ENCODE measurements around the gene PRKAR1B. TPM values are rescaled to one million over a fixed set of nuclear protein-coding genes. Genes with fewer than 3 reads are reported as not detected.

The PRKAR1B gene
- total and polyA plus RNA-seq, 4 donors, result 53.1 to 238 (median 162) TPM

DNA sequence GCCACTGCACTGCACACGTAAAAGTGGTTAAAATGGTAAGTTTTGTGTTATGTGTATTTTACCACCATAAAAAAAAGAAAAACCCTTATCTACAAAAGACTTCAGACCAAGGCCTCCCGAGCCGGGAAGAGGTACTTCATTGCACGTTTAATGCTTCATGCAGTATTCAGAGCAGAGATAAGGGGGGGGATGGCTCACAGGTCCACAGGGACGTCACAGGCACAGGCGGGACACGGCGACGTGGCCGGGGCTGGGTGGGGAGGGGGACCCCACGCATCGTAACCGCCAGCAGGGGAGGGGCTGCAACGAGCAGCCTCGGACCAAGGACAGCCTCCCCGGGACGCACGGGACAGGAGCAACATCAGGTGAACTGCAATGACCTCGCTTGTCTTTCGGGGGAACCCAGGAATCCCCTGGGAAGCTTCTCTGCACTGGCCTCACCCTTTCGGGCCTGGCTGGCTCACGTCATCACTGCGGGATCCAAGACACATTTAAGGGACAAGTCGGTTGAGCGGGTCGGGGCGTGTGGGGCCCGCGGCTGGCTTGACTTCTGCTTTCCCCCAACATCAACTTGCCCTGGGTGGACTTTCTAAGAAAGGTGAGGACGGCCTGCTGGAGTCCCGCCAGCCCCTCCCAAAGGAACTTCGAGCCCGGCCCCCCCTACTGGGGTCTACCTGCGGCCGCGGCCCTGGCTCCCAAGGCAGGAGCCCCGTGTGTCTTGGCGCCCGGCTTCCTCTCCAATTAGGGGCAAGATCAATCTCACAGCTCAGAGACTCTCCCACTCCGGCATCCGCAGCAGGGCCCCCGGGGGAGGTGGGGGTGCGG, 177.8 kb downstream of the PRKAR1B start:
- 89% methylated on average over 39 of the region's 43 CpGs for WGBS (ENCODE audit: insufficient coverage)
- no peak overlapping the region for H3K27ac ChIP-seq (ENCODE audit: low read depth, low read length)
- peaks cover 66% of the 10 kb centered on the region for H3K36me3 ChIP-seq (ENCODE audit: control insufficient read depth, insufficient read depth, low read length)
- no peaks in the 10 kb centered on the region for H3K9me3 ChIP-seq (ENCODE audit: control insufficient read depth, insufficient read depth, low read length)
- H3K27me3 ChIP-seq (ENCODE audit: control insufficient read depth, insufficient read depth, low read length), result no peaks in the 10 kb centered on the region
- H3K4me1 ChIP-seq (ENCODE audit: control insufficient read depth, insufficient read depth, low read length), result no peaks in the 10 kb centered on the region
- DNase-seq (ENCODE audit: low read depth in 4 of 6, low spot score in 6 of 6), result no peak
- H3K4me3 ChIP-seq (ENCODE audit: low read depth, low read length), result no peak overlapping the region

GRCh38 chr7:548401-548800, 178.7 kb downstream of the PRKAR1B start:
- H3K36me3 ChIP-seq (ENCODE audit: control insufficient read depth, insufficient read depth, low read length), result peaks cover 58% of the 10 kb centered on the region
- no peaks in the 10 kb centered on the region for H3K9me3 ChIP-seq (ENCODE audit: control insufficient read depth, insufficient read depth, low read length)
- no peaks in the 10 kb centered on the region for H3K4me1 ChIP-seq (ENCODE audit: control insufficient read depth, insufficient read depth, low read length)
- no peak for DNase-seq (ENCODE audit: low read depth in 4 of 6, low spot score in 6 of 6)
- no peak overlapping the region for H3K4me3 ChIP-seq (ENCODE audit: low read depth, low read length)
- no peak overlapping the region for H3K27ac ChIP-seq (ENCODE audit: low read depth, low read length)
- no peaks in the 10 kb centered on the region for H3K27me3 ChIP-seq (ENCODE audit: control insufficient read depth, insufficient read depth, low read length)
- 97% methylated on average over 11 of the region's 11 CpGs for WGBS (ENCODE audit: insufficient coverage)

DNA sequence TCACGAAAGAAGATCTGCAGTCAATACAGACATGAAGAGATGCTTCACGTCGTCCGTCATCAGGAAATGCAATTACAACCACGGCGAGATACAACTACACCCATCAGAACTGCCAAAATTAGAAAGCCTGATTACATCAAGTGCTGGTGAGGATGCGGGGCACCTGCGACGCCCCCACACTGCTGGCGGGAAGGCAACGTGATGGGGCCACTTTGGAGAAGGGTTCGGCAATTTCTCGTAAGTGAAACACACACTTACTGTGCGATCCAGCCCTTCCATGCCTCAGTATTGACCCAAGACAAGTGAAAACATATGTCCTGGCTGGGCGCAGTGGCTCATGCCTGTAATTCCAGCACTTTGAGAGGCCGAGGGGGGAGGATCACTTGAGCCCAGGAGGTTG, 181.6 kb downstream of the PRKAR1B start:
- Histone ChIP-seq H3K4me3 (ENCODE audit: low read depth, low read length) (no peak overlapping the region), H3K27ac (ENCODE audit: low read depth, low read length) (no peak overlapping the region), H3K9me3 (ENCODE audit: control insufficient read depth, insufficient read depth, low read length) (no peaks in the 10 kb centered on the region), H3K4me1 (ENCODE audit: control insufficient read depth, insufficient read depth, low read length) (peaks cover 3% of the 10 kb centered on the region), H3K27me3 (ENCODE audit: control insufficient read depth, insufficient read depth, low read length) (no peaks in the 10 kb centered on the region), H3K36me3 (ENCODE audit: control insufficient read depth, insufficient read depth, low read length) (peaks cover 40% of the 10 kb centered on the region)
- 95% methylated on average over 16 of the region's 16 CpGs for WGBS (ENCODE audit: insufficient coverage)
- no peak for DNase-seq (ENCODE audit: low read depth in 4 of 6, low spot score in 6 of 6)

- WGBS (ENCODE audit: insufficient coverage), result 82% methylated on average over 9 of the region's 18 CpGs
- Histone ChIP-seq H3K27ac (ENCODE audit: low read depth, low read length) (no peak overlapping the region), H3K36me3 (ENCODE audit: control insufficient read depth, insufficient read depth, low read length) (peaks cover 31% of the 10 kb centered on the region), H3K4me1 (ENCODE audit: control insufficient read depth, insufficient read depth, low read length) (peaks cover 3% of the 10 kb centered on the region), H3K27me3 (ENCODE audit: control insufficient read depth, insufficient read depth, low read length) (no peaks in the 10 kb centered on the region), H3K4me3 (ENCODE audit: low read depth, low read length) (no peak overlapping the region), H3K9me3 (ENCODE audit: control insufficient read depth, insufficient read depth, low read length) (no peaks in the 10 kb centered on the region)
- no peak for DNase-seq (ENCODE audit: low read depth in 4 of 6, low spot score in 6 of 6)
Measured at GRCh38 chr7:544338-545221, 182.5 kb downstream of the PRKAR1B start.

DNA sequence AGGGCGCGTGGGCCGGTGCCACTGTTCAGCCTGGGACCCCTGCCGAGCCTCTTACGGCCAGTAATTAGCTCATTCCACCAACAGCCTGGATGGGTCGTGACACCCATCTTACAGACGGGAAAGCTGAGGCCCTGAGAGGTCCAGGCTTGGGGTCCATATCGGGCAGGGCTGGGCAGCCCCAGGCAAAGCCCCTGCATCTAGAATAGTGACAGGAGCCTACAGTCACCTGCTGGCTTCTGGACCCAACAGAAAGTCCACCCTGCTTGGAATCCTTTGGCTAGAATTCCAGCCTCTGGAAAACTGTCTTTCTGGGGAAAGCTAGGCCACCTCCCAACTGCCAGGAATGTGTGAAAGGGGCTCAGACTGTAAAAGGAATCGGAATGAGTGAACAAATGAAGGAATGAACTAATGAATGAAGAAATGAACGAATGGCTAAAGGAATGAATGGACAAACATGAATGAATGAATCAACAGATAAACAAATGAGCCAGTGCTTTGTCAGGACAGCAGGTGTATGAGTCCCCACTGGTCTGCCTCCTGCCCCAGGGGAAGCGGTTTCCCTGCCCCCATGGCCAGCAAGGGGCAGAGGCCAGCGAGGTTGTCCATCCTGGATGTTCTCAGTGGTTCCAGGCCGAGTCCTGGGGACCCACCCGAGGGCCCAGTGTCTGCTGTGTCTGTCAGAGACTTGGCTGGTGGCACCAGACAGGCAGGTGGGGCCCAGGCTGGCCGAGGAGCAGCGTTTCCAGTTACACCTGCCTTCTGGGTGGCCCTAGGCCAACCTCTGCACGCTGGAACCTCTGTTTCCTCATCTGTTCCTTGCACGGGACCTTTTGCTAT, 183.4 kb downstream of the PRKAR1B start:
- no peak for DNase-seq (ENCODE audit: low read depth in 4 of 6, low spot score in 6 of 6)
- 80% methylated on average over 18 of the region's 18 CpGs for WGBS (ENCODE audit: insufficient coverage)
- Histone ChIP-seq H3K27me3 (ENCODE audit: control insufficient read depth, insufficient read depth, low read length) (no peaks in the 10 kb centered on the region), H3K9me3 (ENCODE audit: control insufficient read depth, insufficient read depth, low read length) (no peaks in the 10 kb centered on the region), H3K4me3 (ENCODE audit: low read depth, low read length) (no peak overlapping the region), H3K27ac (ENCODE audit: low read depth, low read length) (no peak overlapping the region), H3K4me1 (ENCODE audit: control insufficient read depth, insufficient read depth, low read length) (peaks cover 3% of the 10 kb centered on the region), H3K36me3 (ENCODE audit: control insufficient read depth, insufficient read depth, low read length) (peaks cover 25% of the 10 kb centered on the region)

GRCh38 chr7:542713-543500, 184.2 kb downstream of the PRKAR1B start:
- H3K9me3 ChIP-seq (ENCODE audit: control insufficient read depth, insufficient read depth, low read length), result no peaks in the 10 kb centered on the region
- no peak for DNase-seq (ENCODE audit: low read depth in 4 of 6, low spot score in 6 of 6)
- 57% methylated on average over 26 of the region's 27 CpGs for WGBS (ENCODE audit: insufficient coverage)
- peaks cover 25% of the 10 kb centered on the region for H3K36me3 ChIP-seq (ENCODE audit: control insufficient read depth, insufficient read depth, low read length)
- no peak overlapping the region for H3K4me3 ChIP-seq (ENCODE audit: low read depth, low read length)
- H3K27ac ChIP-seq (ENCODE audit: low read depth, low read length), result no peak overlapping the region
- peaks cover 5% of the 10 kb centered on the region for H3K4me1 ChIP-seq (ENCODE audit: control insufficient read depth, insufficient read depth, low read length)
- H3K27me3 ChIP-seq (ENCODE audit: control insufficient read depth, insufficient read depth, low read length), result no peaks in the 10 kb centered on the region

DNA sequence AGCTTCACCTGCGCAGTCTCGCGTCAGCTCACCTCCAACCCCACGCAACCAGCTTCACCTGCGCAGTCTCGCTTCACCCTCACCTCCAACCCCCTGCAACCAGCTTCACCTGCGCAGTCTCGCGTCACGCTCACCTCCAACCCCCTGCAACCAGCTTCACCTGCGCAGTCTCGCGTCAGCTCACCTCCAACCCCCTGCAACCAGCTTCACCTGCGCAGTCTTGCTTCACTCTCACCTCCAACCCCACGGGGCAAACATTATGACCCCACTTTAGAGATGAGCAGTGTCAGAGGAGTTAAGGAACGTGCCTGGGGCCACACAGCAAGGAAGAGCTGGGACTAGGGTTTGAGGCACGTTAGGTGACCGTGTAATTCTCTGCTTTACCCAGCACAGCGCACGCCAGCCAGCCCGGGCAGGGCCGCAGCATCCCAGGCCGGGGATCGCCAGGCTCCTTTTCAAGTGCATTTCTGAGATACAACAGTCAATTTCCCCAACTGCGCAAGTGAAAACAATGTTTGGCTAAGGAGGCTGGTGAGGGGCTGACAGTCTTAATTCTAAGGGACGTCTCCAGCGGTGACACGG, 184.9 kb downstream of the PRKAR1B start:
- Histone ChIP-seq H3K27me3 (ENCODE audit: control insufficient read depth, insufficient read depth, low read length) (no peaks in the 10 kb centered on the region), H3K4me3 (ENCODE audit: low read depth, low read length) (no peak overlapping the region), H3K4me1 (ENCODE audit: control insufficient read depth, insufficient read depth, low read length) (peaks cover 6% of the 10 kb centered on the region), H3K36me3 (ENCODE audit: control insufficient read depth, insufficient read depth, low read length) (peaks cover 25% of the 10 kb centered on the region), H3K9me3 (ENCODE audit: control insufficient read depth, insufficient read depth, low read length) (no peaks in the 10 kb centered on the region), H3K27ac (ENCODE audit: low read depth, low read length) (no peak overlapping the region)
- DNase-seq (ENCODE audit: low read depth in 4 of 6, low spot score in 6 of 6), result no peak
- WGBS (ENCODE audit: insufficient coverage), result 71% methylated on average over 22 of the region's 28 CpGs

DNA sequence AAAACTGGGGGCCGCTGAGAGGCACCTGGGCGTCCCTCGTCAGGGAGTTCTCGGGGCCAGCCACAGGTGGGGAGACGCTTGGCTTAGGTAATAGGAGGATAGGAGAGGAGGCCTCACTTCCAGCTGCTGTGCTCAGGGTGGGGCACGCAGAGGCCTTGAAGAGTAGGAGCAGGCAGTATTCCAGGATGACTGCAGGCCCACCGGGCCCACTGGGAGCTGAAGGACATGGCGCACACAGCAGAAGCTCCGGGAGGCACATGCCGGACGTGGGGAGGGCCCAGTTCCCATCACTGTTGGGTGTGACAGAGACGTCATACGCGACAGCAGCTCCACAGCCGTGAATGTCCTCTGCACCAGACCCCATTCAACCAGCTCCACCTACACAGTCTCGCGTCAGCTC, 185.4 kb downstream of the PRKAR1B start:
- Histone ChIP-seq H3K27ac (ENCODE audit: low read depth, low read length) (no peak overlapping the region), H3K27me3 (ENCODE audit: control insufficient read depth, insufficient read depth, low read length) (no peaks in the 10 kb centered on the region), H3K36me3 (ENCODE audit: control insufficient read depth, insufficient read depth, low read length) (peaks cover 21% of the 10 kb centered on the region), H3K9me3 (ENCODE audit: control insufficient read depth, insufficient read depth, low read length) (no peaks in the 10 kb centered on the region), H3K4me3 (ENCODE audit: low read depth, low read length) (no peak overlapping the region), H3K4me1 (ENCODE audit: control insufficient read depth, insufficient read depth, low read length) (peaks cover 6% of the 10 kb centered on the region)
- 88% methylated on average over 17 of the region's 17 CpGs for WGBS (ENCODE audit: insufficient coverage)
- DNase-seq (ENCODE audit: low read depth in 4 of 6, low spot score in 6 of 6), result no peak

Data from spinal cord (tissue), 10 donors.